Posterior cingulate gyrus (tissue), 11 donors: ENCODE results near the gene MREG.

Experiments
- DNase-seq, 10 donors: peaks; one replicate each; pipeline versions ENCODE4 v3.0.0 to v3.0.0-alpha.2; 2020 to 2021; ENCODE audit warnings: mixed read lengths in 3 of 10
- intact Hi-C: fragments of 100-400 bp; cut with DNase I; formaldehyde crosslinking; loops from one replicate; pipeline ENCODE4 v1.15.1; 2023

The MREG gene

GRCh38 chr2:215900203-215900611, 113.1 kb downstream of the MREG start:
- intact Hi-C loops = no loop called here
- DNase-seq = peak in 1 of 10 donors; percentile 11

GRCh38 chr2:215899141-215900074, 113.9 kb downstream of the MREG start:
- intact Hi-C loops = no loop called here
- no peak for DNase-seq

- DNase-seq = no peak
- intact Hi-C loops = no loop called here
Observed at GRCh38 chr2:215898363-215898762, 115.0 kb downstream of the MREG start.

GRCh38 chr2:215896921-215897320, 116.4 kb downstream of the MREG start:
- no peak for DNase-seq
- intact Hi-C loops = no loop called here

- intact Hi-C loops = no loop called here
- DNase-seq = no peak
Observed at GRCh38 chr2:215895330-215895729, 118.0 kb downstream of the MREG start.
